Endothelial cell of umbilical vein (primary cell): ENCODE results near the gene CRLF3. TPM values are rescaled to one million over a fixed set of nuclear protein-coding genes. Genes with fewer than 3 reads are reported as not detected.

Experiments used
- BruUV-seq: library from RNA; stranded (reverse); fragments of 400-500 nt; replicated peaks from 2 replicates; lab custom pipeline; 2021; lab: Mats Ljungman, UMichigan
- CTCF ChIA-PET: fragments of 300-600, 350-600 bp; sonication (Branson Sonifier 250); formaldehyde crosslinking; loops from one replicate; lab custom pipeline; 2021; ENCODE audit warnings: antibody characterized with exemption, inconsistent platforms; lab: Charles Lee
- POLR2A ChIA-PET: fragments of 300-600, 350-600 bp; sonication (Branson Sonifier 250); formaldehyde crosslinking; loops from one replicate; lab custom pipeline; 2021; ENCODE audit warnings: antibody characterized with exemption, inconsistent platforms; lab: Charles Lee
- DNase-seq: peaks from one replicate; pipeline ENCODE4 v3.0.0-alpha.2; 2011; ENCODE audit warnings: low read depth, low spot score
- FAIRE-seq: peaks from 2 replicates; lab custom pipeline; 2011; peaks lifted over from hg19 to GRCh38; lab: Jason Lieb, UNC
- H2AFZ ChIP-seq: 2 replicates; pipeline ENCODE4 v1.6.0; 2012; ENCODE audit warnings: low read depth, low read length, control low read depth, inconsistent platforms
- H3K27ac ChIP-seq: 2 replicates; pipeline ENCODE4 v1.5.1; 2011; ENCODE audit warnings: low read depth, mild to moderate bottlenecking, control low read depth, low read length, moderate library complexity; ENCODE audit not compliant: insufficient read depth
- H3K27me3 ChIP-seq, 2 experiments: 2 replicates each; pipeline versions ENCODE4 v1.6.0 to v1.6.1; 2011; ENCODE audit warnings: low read length in 2 of 2, mixed read lengths in 1 of 2; ENCODE audit not compliant: control insufficient read depth in 2 of 2, insufficient read depth in 2 of 2
- H3K36me3 ChIP-seq, 2 experiments: 2 replicates in 1 of 2; 3 replicates in 1 of 2; pipeline ENCODE4 v1.5.1; 2011; ENCODE audit warnings: low read length in 2 of 2, mild to moderate bottlenecking in 1 of 2, moderate library complexity in 1 of 2; ENCODE audit not compliant: control insufficient read depth in 2 of 2, insufficient read depth in 2 of 2; ENCODE audit errors: extremely low read depth in 1 of 2
- H3K4me1 ChIP-seq: 3 replicates; pipeline ENCODE4 v1.5.1; 2011; ENCODE audit warnings: mild to moderate bottlenecking, low read length; ENCODE audit not compliant: control insufficient read depth, insufficient read depth; ENCODE audit errors: extremely low read depth
- H3K4me2 ChIP-seq: 2 replicates; pipeline ENCODE4 v1.6.1; 2011; ENCODE audit warnings: low read length, control low read depth, mixed read lengths; ENCODE audit not compliant: insufficient read depth
- H3K4me3 ChIP-seq, 3 experiments: fragments of 200-600 bp in 1 of 3; sonication (generic), shearing (Covaris generic) in 1 of 3; replicated peaks in 1 of 3; 2 replicates each; pipeline ENCODE4 v1.5.1; 2011 to 2016; ENCODE audit warnings: control low read depth in 3 of 3, low read length in 3 of 3, mild to moderate bottlenecking in 2 of 3, inconsistent platforms in 1 of 3, low read depth in 1 of 3, moderate library complexity in 1 of 3; ENCODE audit not compliant: insufficient read depth in 1 of 3
- H3K79me2 ChIP-seq: 2 replicates; pipeline ENCODE4 v1.6.0; 2012; ENCODE audit warnings: low read length, inconsistent platforms; ENCODE audit not compliant: control insufficient read depth, insufficient read depth
- H3K9ac ChIP-seq: replicated peaks from 2 replicates; pipeline ENCODE3; 2011; ENCODE audit warnings: low read length, control low read depth; ENCODE audit not compliant: insufficient read depth; ENCODE audit errors: extremely low read depth
- H3K9me1 ChIP-seq: replicated peaks from 3 replicates; pipeline ENCODE4 v1.6.0; 2011; ENCODE audit warnings: mild to moderate bottlenecking, low read length; ENCODE audit not compliant: control insufficient read depth, insufficient read depth; ENCODE audit errors: extremely low read depth
- H3K9me3 ChIP-seq: replicated peaks from 2 replicates; pipeline ENCODE4 v1.5.1; 2012; ENCODE audit warnings: low read length, inconsistent platforms; ENCODE audit not compliant: control insufficient read depth, insufficient read depth
- H4K20me1 ChIP-seq: replicated peaks from 2 replicates; pipeline ENCODE3; 2011; ENCODE audit warnings: mild to moderate bottlenecking, low read length; ENCODE audit not compliant: control insufficient read depth, insufficient read depth; ENCODE audit errors: extremely low read depth
- CTCF ChIP-seq, 2 donors: IDR thresholded peaks; 1 replicate in 1 of 2; 2 replicates in 1 of 2; pipeline ENCODE4 v1.5.1; 2011; ENCODE audit warnings: low read length in 2 of 2, mild to moderate bottlenecking in 2 of 2, moderate library complexity in 2 of 2, control low read depth in 1 of 2, inconsistent platforms in 1 of 2, low read depth in 1 of 2; ENCODE audit not compliant: insufficient read depth in 1 of 2; ENCODE audit errors: extremely low read depth in 1 of 2
- GATA2 ChIP-seq: IDR thresholded peaks from 2 replicates; pipeline ENCODE4 v1.7.0; 2011; ENCODE audit warnings: low read depth, mild to moderate bottlenecking, moderate library complexity, mixed read lengths, low read length; ENCODE audit not compliant: insufficient read length, insufficient read depth
- MAX ChIP-seq: IDR thresholded peaks from 2 replicates; pipeline ENCODE4 v1.6.1; 2011; ENCODE audit not compliant: insufficient read depth, insufficient read length
- MYC ChIP-seq: IDR thresholded peaks from one replicate; pipeline ENCODE4 v1.6.1; 2011; ENCODE audit warnings: mild to moderate bottlenecking, low read depth, low read length
- dilution Hi-C: fragments of 300-500 bp; cut with MboI; formaldehyde crosslinking; loops from one replicate; pipeline ENCODE4 v1.15.0; 2019; ENCODE audit warnings: low sequenced_read_pairs; ENCODE audit not compliant: extremely low pct_ligation_motif_present
- intact Hi-C: fragments of 100-400 bp; cut with micrococcal nuclease; formaldehyde crosslinking; loops from one replicate; pipeline ENCODE4 v1.10.0; 2022
- polyA plus RNA-seq, 4 experiments: library from polyadenylated mRNA; depleted of rRNA in 3 of 4; stranded (reverse) in 3 of 4; unstranded in 1 of 4; fragments of >200 nt; gene quantifications; 2 replicates each; pipeline versions ENCODE4 v1.2.1 to v1.2.3, GENCODE V29; 2011 to 2012; ENCODE audit warnings: missing spikeins in 1 of 4
- total RNA-seq: library from RNA; stranded (reverse); gene quantifications from 2 replicates; pipeline ENCODE4 v1.2.3, GENCODE V29; 2021

The CRLF3 gene
- total and polyA plus RNA-seq, 2 donors (not counting 3 experiments of a cell fraction or from before 2014, with no cell fraction given) = 10.1 to 15.4 TPM

DNA sequence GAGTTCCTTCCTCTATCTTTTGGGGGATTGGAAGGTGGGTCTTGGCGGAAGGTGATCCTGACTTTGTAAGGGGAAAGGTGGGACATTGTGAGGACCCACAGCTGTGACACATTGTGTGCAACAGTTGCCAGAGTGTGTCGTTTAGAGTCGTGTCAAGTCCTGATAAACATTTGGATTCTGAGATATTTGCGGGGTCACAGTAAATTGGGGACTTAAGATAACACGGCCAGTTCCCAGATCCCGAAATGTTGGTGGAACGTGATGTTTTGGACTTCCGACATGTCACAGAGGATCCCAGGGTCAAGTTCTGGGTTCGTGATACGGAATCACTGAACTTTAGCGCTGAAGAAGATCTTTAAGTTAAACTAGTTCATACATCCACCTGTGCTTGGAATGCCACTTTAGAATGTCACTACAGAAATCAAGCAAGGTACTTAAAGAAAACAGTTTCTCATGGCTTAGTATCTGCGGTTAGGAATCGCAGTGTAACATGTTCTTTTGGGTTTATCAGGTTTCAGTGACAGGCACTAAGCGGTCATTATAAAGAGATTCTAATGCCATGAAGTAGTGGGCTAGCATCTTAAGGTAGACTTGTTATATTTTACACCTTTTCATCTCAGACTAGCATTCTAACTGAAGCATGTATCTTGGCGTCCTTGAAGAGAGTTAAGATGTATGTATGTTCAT, 8.1 kb upstream of the CRLF3 start:
- CTCF ChIA-PET = no interaction called here
- peak; percentile 19 for DNase-seq
- TF ChIP-seq GATA2 (no peak), MAX (no peak), CTCF (IDR thresholded peaks at IDR 0.05; ENCODE audit: extremely low read depth in 1 of 2, insufficient read depth in 1 of 2, low read depth in 1 of 2, low read length in 2 of 2) (no peak), MYC (no peak)
- Histone ChIP-seq H2AFZ (peak overlapping the region; percentile 93), H3K27me3 (no peaks in the 10 kb centered on the region), H3K79me2 (peaks cover 27% of the 10 kb centered on the region), H3K4me1 (peaks cover 15% of the 10 kb centered on the region), H3K9me1 (no peaks in the 10 kb centered on the region), H3K4me3 (peak overlapping the region; percentile 62 to 72 (median 67)), H3K9me3 (no peaks in the 10 kb centered on the region), H3K9ac (peak overlapping the region; percentile 91), H3K36me3 (no peaks in the 10 kb centered on the region), H3K4me2 (peak overlapping the region; percentile 84), H4K20me1 (no peaks in the 10 kb centered on the region), H3K27ac (peak overlapping the region; percentile 60)
- dilution Hi-C loops = no loop called here
- intact Hi-C loops = no loop called here
- no TSS peak for BruUV-seq
- POLR2A ChIA-PET = no interaction called here
- no peak for FAIRE-seq
